IMR-90 (cell line): ENCODE measurements around the gene DRC7.

ENCODE experiments used
- FOS ChIP-seq: fragments of 150-350 bp; IDR thresholded peaks from 2 replicates; pipeline ENCODE4 v1.6.1; 2016; ENCODE audit warnings: low read depth, low read length
- MAFK ChIP-seq: IDR thresholded peaks from 2 replicates; pipeline ENCODE4 v1.6.1; 2012; ENCODE audit warnings: low read depth, low read length, improper control_type of control experiment
- TF ChIP-seq, protein P1 (sequence below): conservative IDR thresholded peaks from 2 replicates; pipeline ENCODE4 v1.5.1; 2012; ENCODE audit warnings: mild to moderate bottlenecking, low read depth, low read length, improper control_type of control experiment

DNA sequence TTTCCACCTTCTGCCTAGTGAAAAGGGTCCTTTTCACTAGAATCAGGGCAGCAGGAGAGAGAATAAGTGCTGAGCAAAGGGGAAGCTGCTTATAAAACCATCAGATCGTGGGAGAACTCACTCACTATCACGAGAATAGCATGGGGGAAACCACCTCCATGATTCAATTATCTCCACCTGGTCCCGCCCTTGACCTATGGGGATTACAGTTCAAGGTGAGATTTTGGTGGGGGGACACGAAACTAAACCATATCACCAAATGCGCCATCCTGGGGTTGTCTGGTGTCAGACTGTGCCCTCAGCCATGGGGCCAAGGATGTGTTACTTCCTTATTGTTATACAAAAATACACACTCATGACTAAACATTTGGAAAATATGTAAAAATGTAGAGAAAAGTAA lies 30.5 kb downstream of the DRC7 start:
- no peak for TF ChIP-seq FOS
- TF ChIP-seq, protein P1, sequence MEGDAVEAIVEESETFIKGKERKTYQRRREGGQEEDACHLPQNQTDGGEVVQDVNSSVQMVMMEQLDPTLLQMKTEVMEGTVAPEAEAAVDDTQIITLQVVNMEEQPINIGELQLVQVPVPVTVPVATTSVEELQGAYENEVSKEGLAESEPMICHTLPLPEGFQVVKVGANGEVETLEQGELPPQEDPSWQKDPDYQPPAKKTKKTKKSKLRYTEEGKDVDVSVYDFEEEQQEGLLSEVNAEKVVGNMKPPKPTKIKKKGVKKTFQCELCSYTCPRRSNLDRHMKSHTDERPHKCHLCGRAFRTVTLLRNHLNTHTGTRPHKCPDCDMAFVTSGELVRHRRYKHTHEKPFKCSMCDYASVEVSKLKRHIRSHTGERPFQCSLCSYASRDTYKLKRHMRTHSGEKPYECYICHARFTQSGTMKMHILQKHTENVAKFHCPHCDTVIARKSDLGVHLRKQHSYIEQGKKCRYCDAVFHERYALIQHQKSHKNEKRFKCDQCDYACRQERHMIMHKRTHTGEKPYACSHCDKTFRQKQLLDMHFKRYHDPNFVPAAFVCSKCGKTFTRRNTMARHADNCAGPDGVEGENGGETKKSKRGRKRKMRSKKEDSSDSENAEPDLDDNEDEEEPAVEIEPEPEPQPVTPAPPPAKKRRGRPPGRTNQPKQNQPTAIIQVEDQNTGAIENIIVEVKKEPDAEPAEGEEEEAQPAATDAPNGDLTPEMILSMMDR = no peak
- no peak for TF ChIP-seq MAFK
